ENCODE results near the gene MED20.

The MED20 gene

GRCh38 chr6:41892921-41893564 lies 27.9 kb downstream of the MED20 start:
- no peaks in the 10 kb centered on the region for H3K36me3 Mint-ChIP-seq (ENCODE audit: low read depth)
- no peaks in the 10 kb centered on the region for H3K27me3 Mint-ChIP-seq (ENCODE audit: low read depth)
- H3K9me3 Mint-ChIP-seq: no peaks in the 10 kb centered on the region
- no peak for TF ChIP-seq CTCF (IDR thresholded peaks at IDR 0.05; ENCODE audit: unreplicated experiment in 3 of 3)
- H3K27ac Mint-ChIP-seq: no peak overlapping the region
- peaks cover 10% of the 10 kb centered on the region for H3K4me1 Mint-ChIP-seq
- no peak overlapping the region for H3K4me3 Mint-ChIP-seq

- Mint-ChIP-seq H3K27me3 (ENCODE audit: low read depth) (no peaks in the 10 kb centered on the region), H3K4me1 (no peaks in the 10 kb centered on the region), H3K36me3 (ENCODE audit: low read depth) (no peaks in the 10 kb centered on the region), H3K27ac (no peak overlapping the region), H3K9me3 (no peaks in the 10 kb centered on the region), H3K4me3 (no peak overlapping the region)
- TF ChIP-seq CTCF (IDR thresholded peaks at IDR 0.05; ENCODE audit: unreplicated experiment in 3 of 3): no peak
Observed at GRCh38 chr6:41887331-41887751, 33.6 kb downstream of the MED20 start.

- no peaks in the 10 kb centered on the region for H3K27me3 Mint-ChIP-seq (ENCODE audit: low read depth)
- TF ChIP-seq CTCF (IDR thresholded peaks at IDR 0.05; ENCODE audit: unreplicated experiment in 3 of 3): no peak
- no peak overlapping the region for H3K4me3 Mint-ChIP-seq
- no peaks in the 10 kb centered on the region for H3K4me1 Mint-ChIP-seq
- H3K27ac Mint-ChIP-seq: no peak overlapping the region
- H3K36me3 Mint-ChIP-seq (ENCODE audit: low read depth): no peaks in the 10 kb centered on the region
- H3K9me3 Mint-ChIP-seq: no peaks in the 10 kb centered on the region
Observed at GRCh38 chr6:41885930-41886329, 35.0 kb downstream of the MED20 start.

GRCh38 chr6:41884957-41885356 lies 36.0 kb downstream of the MED20 start:
- H3K4me3 Mint-ChIP-seq: no peak overlapping the region
- H3K36me3 Mint-ChIP-seq (ENCODE audit: low read depth): no peaks in the 10 kb centered on the region
- no peaks in the 10 kb centered on the region for H3K9me3 Mint-ChIP-seq
- no peak overlapping the region for H3K27ac Mint-ChIP-seq
- no peak for TF ChIP-seq CTCF (IDR thresholded peaks at IDR 0.05; ENCODE audit: unreplicated experiment in 3 of 3)
- no peaks in the 10 kb centered on the region for H3K4me1 Mint-ChIP-seq
- no peaks in the 10 kb centered on the region for H3K27me3 Mint-ChIP-seq (ENCODE audit: low read depth)

- Mint-ChIP-seq H3K4me1 (no peaks in the 10 kb centered on the region), H3K9me3 (no peaks in the 10 kb centered on the region), H3K4me3 (no peak overlapping the region), H3K27me3 (ENCODE audit: low read depth) (no peaks in the 10 kb centered on the region), H3K27ac (no peak overlapping the region), H3K36me3 (ENCODE audit: low read depth) (peaks cover 3% of the 10 kb centered on the region)
- TF ChIP-seq CTCF (IDR thresholded peaks at IDR 0.05; ENCODE audit: unreplicated experiment in 3 of 3): no peak
Observed at GRCh38 chr6:41881506-41881905, 39.4 kb downstream of the MED20 start.

GRCh38 chr6:41878961-41879405 lies 42.0 kb downstream of the MED20 start:
- Mint-ChIP-seq H3K36me3 (ENCODE audit: low read depth) (peaks cover 3% of the 10 kb centered on the region), H3K27me3 (ENCODE audit: low read depth) (no peaks in the 10 kb centered on the region), H3K4me1 (no peaks in the 10 kb centered on the region), H3K4me3 (no peak overlapping the region), H3K27ac (no peak overlapping the region), H3K9me3 (no peaks in the 10 kb centered on the region)
- TF ChIP-seq CTCF (IDR thresholded peaks at IDR 0.05; ENCODE audit: unreplicated experiment in 3 of 3): no peak
